Fibroblast of lung (primary cell): Measurements from ENCODE around the gene USH2A. TPM values are rescaled to one million over a fixed set of nuclear protein-coding genes. Genes with fewer than 3 reads are reported as not detected.

Experiments
- DNase-seq, 2 donors: peaks; one replicate each; pipeline versions ENCODE4 v3.0.0 to v3.0.0-alpha.2; 2010; ENCODE audit warnings: low read depth in 2 of 2
- H2AFZ ChIP-seq: 2 replicates; pipeline ENCODE4 v1.5.1; 2012; ENCODE audit warnings: low read length, control low read depth, inconsistent platforms
- H3K27ac ChIP-seq: 2 replicates; pipeline ENCODE4 v1.5.1; 2011; ENCODE audit warnings: low read length, control low read depth; ENCODE audit not compliant: insufficient read depth
- H3K27me3 ChIP-seq: 2 replicates; pipeline ENCODE4 v1.5.1; 2011; ENCODE audit warnings: mild to moderate bottlenecking, low read length; ENCODE audit not compliant: control insufficient read depth, insufficient read depth
- H3K36me3 ChIP-seq: 2 replicates; pipeline ENCODE4 v1.5.1; 2011; ENCODE audit warnings: low read length; ENCODE audit not compliant: control insufficient read depth, insufficient read depth
- H3K4me1 ChIP-seq: 2 replicates; pipeline ENCODE4 v1.5.1; 2011; ENCODE audit warnings: low read length; ENCODE audit not compliant: control insufficient read depth, insufficient read depth; ENCODE audit errors: extremely low read depth
- H3K4me2 ChIP-seq: 2 replicates; pipeline ENCODE4 v1.5.1; 2011; ENCODE audit warnings: low read length, control low read depth; ENCODE audit not compliant: insufficient read depth; ENCODE audit errors: extremely low read depth
- H3K4me3 ChIP-seq, 4 experiments: fragments of 200-600 bp in 1 of 4; sonication (generic) in 1 of 4; replicated peaks in 1 of 4; 2 replicates each; pipeline ENCODE4 v1.5.1; 2011 to 2016; ENCODE audit warnings: low read length in 4 of 4, low read depth in 3 of 4, mild to moderate bottlenecking in 3 of 4, control low read depth in 2 of 4, inconsistent platforms in 1 of 4, mixed read lengths in 1 of 4; ENCODE audit not compliant: insufficient read depth in 1 of 4; ENCODE audit errors: control extremely low read depth in 1 of 4
- H3K79me2 ChIP-seq: 2 replicates; pipeline ENCODE4 v1.5.1; 2012; ENCODE audit warnings: mild to moderate bottlenecking, low read length, inconsistent platforms; ENCODE audit not compliant: control insufficient read depth, insufficient read depth
- H3K9ac ChIP-seq: 2 replicates; pipeline ENCODE4 v1.5.1; 2011; ENCODE audit warnings: mild to moderate bottlenecking, low read length, control low read depth; ENCODE audit not compliant: insufficient read depth
- H3K9me3 ChIP-seq: 2 replicates; pipeline ENCODE4 v1.5.1; 2012; ENCODE audit warnings: low read depth, low read length; ENCODE audit not compliant: control insufficient read depth, insufficient read depth
- H4K20me1 ChIP-seq: 2 replicates; pipeline ENCODE4 v1.5.1; 2011; ENCODE audit warnings: low read length; ENCODE audit not compliant: control insufficient read depth, insufficient read depth; ENCODE audit errors: extremely low read depth
- EZH2 ChIP-seq: IDR thresholded peaks from 2 replicates; pipeline ENCODE4 v1.5.1; 2012; ENCODE audit warnings: low read length, control low read depth, mild to moderate bottlenecking; ENCODE audit errors: missing control alignments
- polyA plus RNA-seq, 2 donors: library from polyadenylated mRNA; depleted of rRNA in 1 of 2; stranded (reverse) in 1 of 2; unstranded in 1 of 2; fragments of >200 nt; gene quantifications; 2 replicates each; pipeline ENCODE4 v1.2.1, GENCODE V29; 2011 to 2012; ENCODE audit warnings: missing spikeins in 1 of 2
- total RNA-seq: library from RNA; depleted of rRNA; stranded (reverse); fragments of >200 nt; gene quantifications from 2 replicates; pipeline ENCODE4 v1.2.1, GENCODE V29; 2014
- TF ChIP-seq, protein P1 (sequence below), 2 donors: IDR thresholded peaks in 1 of 2; conservative IDR thresholded peaks in 1 of 2; 1 replicate in 1 of 2; 2 replicates in 1 of 2; pipeline ENCODE4 v1.5.1; 2011 to 2012; ENCODE audit warnings: low read length in 2 of 2, control low read depth in 1 of 2, inconsistent platforms in 1 of 2, low read depth in 1 of 2, mild to moderate bottlenecking in 1 of 2

The USH2A gene
- total and polyA plus RNA-seq, 2 donors (not counting 1 experiment from before 2014, with no cell fraction given): under 0.01 to 0.01 TPM

DNA sequence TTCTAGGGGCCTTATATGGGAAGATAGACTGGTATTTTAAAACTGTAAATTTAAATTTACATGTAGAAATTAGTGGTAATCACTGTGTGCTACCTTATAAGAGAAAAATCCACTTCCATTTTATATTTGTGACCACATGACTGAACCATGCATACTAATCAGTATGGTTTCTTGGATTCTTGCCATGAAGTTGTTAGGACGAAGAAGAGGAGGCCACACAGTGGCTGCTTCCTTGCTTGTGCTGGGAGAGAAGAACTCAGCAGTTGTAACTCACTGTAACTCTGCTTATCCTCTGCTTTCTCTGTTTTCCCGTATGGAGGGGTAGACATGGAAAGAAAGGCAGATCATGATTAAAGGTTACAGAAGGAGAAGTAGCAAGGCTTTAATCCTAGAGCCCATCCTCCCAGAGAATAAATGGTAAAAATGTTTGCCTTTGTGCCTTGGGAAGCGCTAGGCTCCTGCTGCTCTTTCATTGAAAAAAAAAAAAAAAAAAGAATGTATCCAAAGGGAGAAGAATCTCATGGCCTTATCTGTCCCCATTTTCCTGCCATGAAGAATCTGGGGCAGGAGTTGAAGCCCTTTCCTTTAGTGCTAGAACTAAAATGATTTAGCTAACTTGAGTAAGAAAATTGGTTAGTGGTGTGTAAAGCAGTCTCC, 823.7 kb downstream of the USH2A start:
- no peak overlapping the region for H3K4me2 ChIP-seq
- H3K27ac ChIP-seq: no peak overlapping the region

DNA sequence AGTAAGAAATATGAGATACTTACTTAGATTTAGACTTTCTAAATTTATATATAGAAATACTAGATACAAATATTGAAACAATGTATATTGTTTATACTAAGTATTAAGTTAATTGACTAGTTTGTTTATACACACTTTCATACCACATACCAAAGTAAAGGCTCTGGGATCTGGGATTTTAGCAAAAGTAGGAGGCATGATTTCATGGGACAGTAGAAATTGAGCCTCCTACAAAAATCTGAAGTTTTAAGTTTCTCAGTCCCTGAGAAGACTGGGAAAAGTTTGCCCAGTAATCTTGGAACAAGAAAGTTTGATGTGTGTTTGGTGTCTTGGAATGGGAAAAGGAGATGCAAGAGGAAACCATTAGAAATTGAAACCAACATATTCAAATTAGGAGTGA, 825.3 kb downstream of the USH2A start:
- TF ChIP-seq, protein P1, sequence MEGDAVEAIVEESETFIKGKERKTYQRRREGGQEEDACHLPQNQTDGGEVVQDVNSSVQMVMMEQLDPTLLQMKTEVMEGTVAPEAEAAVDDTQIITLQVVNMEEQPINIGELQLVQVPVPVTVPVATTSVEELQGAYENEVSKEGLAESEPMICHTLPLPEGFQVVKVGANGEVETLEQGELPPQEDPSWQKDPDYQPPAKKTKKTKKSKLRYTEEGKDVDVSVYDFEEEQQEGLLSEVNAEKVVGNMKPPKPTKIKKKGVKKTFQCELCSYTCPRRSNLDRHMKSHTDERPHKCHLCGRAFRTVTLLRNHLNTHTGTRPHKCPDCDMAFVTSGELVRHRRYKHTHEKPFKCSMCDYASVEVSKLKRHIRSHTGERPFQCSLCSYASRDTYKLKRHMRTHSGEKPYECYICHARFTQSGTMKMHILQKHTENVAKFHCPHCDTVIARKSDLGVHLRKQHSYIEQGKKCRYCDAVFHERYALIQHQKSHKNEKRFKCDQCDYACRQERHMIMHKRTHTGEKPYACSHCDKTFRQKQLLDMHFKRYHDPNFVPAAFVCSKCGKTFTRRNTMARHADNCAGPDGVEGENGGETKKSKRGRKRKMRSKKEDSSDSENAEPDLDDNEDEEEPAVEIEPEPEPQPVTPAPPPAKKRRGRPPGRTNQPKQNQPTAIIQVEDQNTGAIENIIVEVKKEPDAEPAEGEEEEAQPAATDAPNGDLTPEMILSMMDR (conservative IDR thresholded peaks at IDR 0.05 in 1 of 2, IDR thresholded peaks at IDR 0.05 in 1 of 2; ENCODE audit: low read depth in 1 of 2, low read length in 2 of 2): no peak
- TF ChIP-seq EZH2: no peak
- H2AFZ ChIP-seq: no peak overlapping the region
- DNase-seq: no peak
- no peaks in the 10 kb centered on the region for H3K4me1 ChIP-seq
- H3K9me3 ChIP-seq: no peaks in the 10 kb centered on the region
- no peak overlapping the region for H3K9ac ChIP-seq
- no peaks in the 10 kb centered on the region for H3K36me3 ChIP-seq
- no peak overlapping the region for H3K27ac ChIP-seq
- no peak overlapping the region for H3K4me3 ChIP-seq
- no peak overlapping the region for H3K4me2 ChIP-seq
- H3K79me2 ChIP-seq: no peaks in the 10 kb centered on the region
- no peaks in the 10 kb centered on the region for H4K20me1 ChIP-seq
- no peaks in the 10 kb centered on the region for H3K27me3 ChIP-seq

More for the DNA sequence above, 823.7 kb downstream of the USH2A start:
- Histone ChIP-seq H3K79me2 (no peaks in the 10 kb centered on the region), H3K36me3 (no peaks in the 10 kb centered on the region), H2AFZ (no peak overlapping the region), H4K20me1 (no peaks in the 10 kb centered on the region), H3K4me3 (no peak overlapping the region), H3K9ac (no peak overlapping the region), H3K27me3 (no peaks in the 10 kb centered on the region), H3K4me1 (peaks cover 2% of the 10 kb centered on the region), H3K9me3 (no peaks in the 10 kb centered on the region)
- TF ChIP-seq, protein P1 (conservative IDR thresholded peaks at IDR 0.05 in 1 of 2, IDR thresholded peaks at IDR 0.05 in 1 of 2; ENCODE audit: low read depth in 1 of 2, low read length in 2 of 2): no peak
- no peak for TF ChIP-seq EZH2
- peak; percentile 72 to 79 for DNase-seq

DNA sequence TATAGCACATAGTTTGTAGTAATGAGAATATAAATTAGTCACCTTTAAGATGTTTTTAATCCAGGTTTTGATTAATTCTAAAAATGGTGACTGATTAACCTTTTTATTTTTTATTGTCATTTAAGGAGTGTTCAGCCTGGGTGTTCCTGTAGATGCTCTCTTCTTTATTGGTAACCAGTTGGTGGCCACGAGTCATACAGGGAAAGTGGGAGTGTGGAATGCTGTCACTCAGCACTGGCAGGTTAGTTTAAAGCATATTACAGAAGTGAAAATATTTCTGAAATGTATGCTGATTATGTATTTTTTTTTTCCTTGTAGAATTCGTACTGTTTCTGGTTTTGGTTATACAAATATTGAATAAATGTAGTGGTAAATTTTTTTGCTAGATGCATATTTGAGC, 828.0 kb downstream of the USH2A start:
- no peak for DNase-seq
- Histone ChIP-seq H4K20me1 (no peaks in the 10 kb centered on the region), H3K79me2 (no peaks in the 10 kb centered on the region), H3K4me2 (no peak overlapping the region), H3K9ac (no peak overlapping the region), H3K27ac (no peak overlapping the region), H3K9me3 (no peaks in the 10 kb centered on the region), H3K36me3 (no peaks in the 10 kb centered on the region), H3K4me3 (no peak overlapping the region), H3K27me3 (no peaks in the 10 kb centered on the region), H2AFZ (no peak overlapping the region), H3K4me1 (no peaks in the 10 kb centered on the region)
- TF ChIP-seq EZH2: no peak
- TF ChIP-seq, protein P1 (conservative IDR thresholded peaks at IDR 0.05 in 1 of 2, IDR thresholded peaks at IDR 0.05 in 1 of 2; ENCODE audit: low read depth in 1 of 2, low read length in 2 of 2): no peak
